GM12875 (cell line): Measurements from ENCODE around the gene KCNT1.

ENCODE experiments used
- H3K4me3 ChIP-seq: one replicate; pipeline ENCODE4 v1.5.1; 2011; ENCODE audit warnings: low read depth, low read length, control low read depth
- TF ChIP-seq, protein P1 (sequence below): IDR thresholded peaks from 2 replicates; pipeline ENCODE4 v1.5.1; 2011; ENCODE audit warnings: low read depth, mild to moderate bottlenecking, control low read depth, inconsistent platforms, low read length, moderate library complexity, borderline replicate concordance; ENCODE audit not compliant: insufficient read depth

KCNT1 gene

DNA sequence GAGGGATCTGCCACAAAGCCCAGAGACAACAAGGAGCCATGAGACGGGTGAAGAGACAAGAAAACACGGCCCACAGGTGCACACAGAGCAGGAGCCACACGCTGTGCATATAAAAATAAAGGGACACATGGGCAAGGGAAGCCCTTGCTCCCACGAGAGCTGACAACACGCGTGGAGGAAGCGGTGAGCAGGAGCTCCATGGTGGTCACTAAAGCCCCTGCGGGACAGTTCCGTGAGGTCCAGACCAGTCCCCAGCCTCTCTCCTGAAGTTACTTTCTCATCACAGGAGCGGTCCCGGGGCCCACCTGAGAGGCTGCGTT lies 114.6 kb downstream of the KCNT1 start:
- TF ChIP-seq, protein P1, sequence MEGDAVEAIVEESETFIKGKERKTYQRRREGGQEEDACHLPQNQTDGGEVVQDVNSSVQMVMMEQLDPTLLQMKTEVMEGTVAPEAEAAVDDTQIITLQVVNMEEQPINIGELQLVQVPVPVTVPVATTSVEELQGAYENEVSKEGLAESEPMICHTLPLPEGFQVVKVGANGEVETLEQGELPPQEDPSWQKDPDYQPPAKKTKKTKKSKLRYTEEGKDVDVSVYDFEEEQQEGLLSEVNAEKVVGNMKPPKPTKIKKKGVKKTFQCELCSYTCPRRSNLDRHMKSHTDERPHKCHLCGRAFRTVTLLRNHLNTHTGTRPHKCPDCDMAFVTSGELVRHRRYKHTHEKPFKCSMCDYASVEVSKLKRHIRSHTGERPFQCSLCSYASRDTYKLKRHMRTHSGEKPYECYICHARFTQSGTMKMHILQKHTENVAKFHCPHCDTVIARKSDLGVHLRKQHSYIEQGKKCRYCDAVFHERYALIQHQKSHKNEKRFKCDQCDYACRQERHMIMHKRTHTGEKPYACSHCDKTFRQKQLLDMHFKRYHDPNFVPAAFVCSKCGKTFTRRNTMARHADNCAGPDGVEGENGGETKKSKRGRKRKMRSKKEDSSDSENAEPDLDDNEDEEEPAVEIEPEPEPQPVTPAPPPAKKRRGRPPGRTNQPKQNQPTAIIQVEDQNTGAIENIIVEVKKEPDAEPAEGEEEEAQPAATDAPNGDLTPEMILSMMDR, result no peak
- H3K4me3 ChIP-seq, result no peak overlapping the region

DNA sequence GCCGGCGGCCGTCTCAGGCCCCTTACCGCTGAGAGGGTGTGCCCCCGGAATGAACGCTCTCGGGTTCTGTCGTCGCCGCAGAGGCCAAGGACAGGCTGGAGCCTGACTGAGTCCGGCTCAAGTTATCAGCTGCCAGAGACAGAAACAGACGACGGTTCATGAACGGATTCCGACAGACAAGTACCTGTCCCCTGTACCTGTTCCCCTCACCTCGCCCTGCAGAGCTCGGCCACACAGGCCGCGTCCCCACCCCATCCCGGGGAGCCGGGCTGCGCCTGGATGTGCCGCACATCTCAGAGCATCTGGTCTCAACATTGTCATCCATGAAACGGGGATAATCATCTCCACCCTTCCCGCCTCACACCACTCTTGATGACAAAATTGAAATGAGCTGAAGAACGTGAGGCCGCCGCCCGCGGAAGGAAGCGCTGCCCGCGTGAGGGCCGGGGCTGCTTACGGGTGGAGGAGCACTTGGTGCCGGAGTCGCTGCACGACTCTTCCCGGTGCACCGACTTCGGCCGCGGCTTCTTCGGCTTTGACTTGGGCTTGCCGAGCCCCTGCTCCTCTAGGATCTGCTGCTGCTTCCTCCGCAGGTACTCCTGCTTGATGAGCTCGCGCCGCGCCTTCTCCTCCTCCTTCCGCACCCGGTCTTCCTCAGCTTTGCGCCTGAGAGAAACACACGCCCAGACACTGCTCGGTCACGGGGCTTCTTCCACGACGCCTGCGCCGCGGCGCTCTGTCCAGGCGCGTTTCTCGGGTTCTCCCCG lies 116.1 kb downstream of the KCNT1 start:
- no peak overlapping the region for H3K4me3 ChIP-seq
- TF ChIP-seq, protein P1, result no peak

DNA sequence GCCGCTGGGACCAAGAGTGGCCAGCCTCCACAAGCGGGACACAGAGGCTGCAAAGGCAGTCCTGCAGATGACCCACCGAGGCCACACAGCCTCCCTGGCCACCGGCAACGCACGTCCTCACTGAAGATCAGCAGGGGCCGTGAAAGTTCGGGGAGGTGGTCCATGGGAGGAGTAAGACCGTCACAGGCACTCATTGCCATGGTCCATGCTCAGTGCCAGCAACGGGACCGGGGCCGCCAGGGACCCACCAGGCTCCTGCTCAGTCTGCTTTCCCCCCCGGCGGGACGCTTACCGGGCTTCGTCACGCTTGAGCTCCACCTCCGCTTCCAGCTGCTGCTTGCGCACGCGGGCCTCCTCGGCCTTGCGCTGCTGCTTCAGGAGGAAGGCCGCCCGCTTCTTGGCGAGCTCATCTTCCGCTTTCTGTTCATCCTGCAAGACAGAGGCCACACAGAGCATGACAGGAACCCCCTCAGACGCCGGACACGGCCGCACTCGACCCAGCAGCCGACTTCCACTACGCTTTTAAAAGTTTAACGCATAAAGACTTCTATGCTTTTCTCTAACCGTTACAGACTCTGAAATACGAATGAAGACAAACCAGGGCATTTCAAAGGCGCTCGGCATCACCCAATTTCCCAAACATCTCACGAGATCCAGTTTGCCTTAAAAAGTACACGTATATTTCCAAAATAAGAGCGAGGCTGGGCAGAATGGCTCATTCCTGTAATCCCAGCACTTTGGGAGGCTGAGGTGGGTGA lies 116.9 kb downstream of the KCNT1 start:
- H3K4me3 ChIP-seq, result no peak overlapping the region
- TF ChIP-seq, protein P1, result no peak

DNA sequence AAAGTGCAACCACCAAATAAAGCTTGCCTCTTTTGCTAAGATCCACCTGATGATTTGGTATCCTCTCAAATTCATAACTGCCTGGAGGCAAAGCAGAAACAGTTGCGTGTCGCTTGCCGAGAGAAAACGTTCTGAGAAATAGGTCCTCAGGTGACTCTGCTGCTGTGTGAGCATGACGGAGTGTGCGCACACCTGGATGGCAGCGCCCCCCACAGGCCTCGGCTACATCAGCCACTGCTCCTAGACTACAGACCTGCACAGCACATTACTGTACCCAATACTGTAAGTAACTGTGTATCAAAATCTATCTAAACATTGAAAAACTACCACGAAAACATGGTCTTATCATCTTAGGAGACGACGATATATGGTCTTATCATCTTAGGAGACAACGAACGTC lies 117.9 kb downstream of the KCNT1 start:
- H3K4me3 ChIP-seq, result no peak overlapping the region
- TF ChIP-seq, protein P1, result no peak

DNA sequence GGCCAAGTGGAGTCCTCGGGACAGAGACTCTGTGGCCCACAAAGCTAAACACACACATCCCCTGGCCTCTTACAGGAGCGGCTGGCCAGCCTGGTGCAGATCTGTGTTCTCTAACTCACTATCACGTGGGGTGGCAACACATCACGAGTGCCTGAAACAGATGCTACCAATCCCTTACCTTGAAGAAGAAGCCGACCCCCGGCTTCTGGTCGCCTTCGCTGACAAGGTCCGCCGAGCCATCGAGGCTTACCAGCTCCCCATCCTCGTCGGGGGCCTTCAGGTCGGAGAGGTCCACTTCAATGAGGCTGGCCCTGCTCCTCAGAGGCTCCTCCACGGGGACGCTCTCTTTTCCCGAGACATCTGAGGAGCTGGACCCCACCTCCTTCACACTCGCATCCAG lies 118.7 kb downstream of the KCNT1 start:
- TF ChIP-seq, protein P1, result no peak
- no peak overlapping the region for H3K4me3 ChIP-seq

DNA sequence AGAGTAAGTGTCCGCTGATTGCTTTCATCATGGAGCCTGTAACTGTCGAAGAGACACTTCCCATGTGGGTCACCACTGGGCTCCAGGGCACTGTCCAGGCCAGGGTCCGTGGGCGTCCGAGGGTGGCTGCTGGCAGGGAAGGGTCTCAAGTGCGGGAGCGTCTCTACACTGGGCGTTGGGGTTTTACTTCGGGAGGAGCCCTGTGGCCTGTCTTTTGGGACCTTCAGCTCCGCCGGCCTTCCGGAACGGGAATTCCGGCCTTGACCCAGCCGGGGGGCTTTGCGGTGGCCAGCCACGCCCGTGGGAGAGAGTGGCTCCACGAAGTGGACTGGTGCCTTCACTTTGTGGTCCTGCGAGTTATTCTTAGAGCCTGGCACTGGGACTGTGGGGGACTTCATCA lies 119.1 kb downstream of the KCNT1 start:
- H3K4me3 ChIP-seq, result no peak overlapping the region
- TF ChIP-seq, protein P1, result no peak
